ENCODE measurements around the gene EBF3. TPM values are rescaled to one million over a fixed set of nuclear protein-coding genes. Genes with fewer than 3 reads are reported as not detected.
A peak's percentile ranks its signal among the peaks of the same experiment; 100 is the strongest.

EBF3 gene
- total and polyA plus RNA-seq, 2 experiments from 2014 or later, result 0.27 to 0.49 TPM

DNA sequence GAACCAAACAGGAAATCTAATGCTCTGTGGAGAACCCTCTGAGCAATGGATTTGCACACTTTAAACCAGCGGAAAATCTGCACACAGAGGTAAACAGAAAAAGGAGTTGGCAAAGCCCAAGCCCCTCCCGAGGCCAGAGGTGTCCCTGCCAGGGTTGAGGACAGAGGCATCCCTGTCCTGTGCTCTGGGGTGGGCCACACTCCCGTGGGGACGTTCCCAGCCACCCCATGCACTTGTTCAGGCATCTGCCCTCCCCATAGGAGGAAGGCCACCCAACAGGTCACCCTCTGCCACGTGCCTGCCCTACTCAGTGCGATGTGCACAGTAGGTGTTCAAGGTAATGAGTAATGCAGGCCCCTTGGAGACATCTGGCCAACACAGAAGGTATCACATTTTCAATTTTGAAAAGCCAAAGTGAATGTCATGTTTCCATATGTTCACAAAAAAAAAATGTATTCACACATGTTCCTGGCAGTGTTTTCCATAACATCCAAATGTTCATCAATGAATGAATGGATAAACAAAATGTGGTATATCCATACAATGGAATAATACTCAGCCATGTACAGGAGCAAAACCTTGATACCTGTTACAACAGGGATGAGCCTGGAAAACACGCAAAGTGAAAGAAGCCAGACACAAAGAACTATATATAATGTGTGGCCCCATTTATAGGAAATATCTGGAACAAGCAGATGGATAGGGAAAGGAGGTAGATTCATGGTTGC lies 108.1 kb downstream of the EBF3 start (continued):
- TF ChIP-seq, protein P1, sequence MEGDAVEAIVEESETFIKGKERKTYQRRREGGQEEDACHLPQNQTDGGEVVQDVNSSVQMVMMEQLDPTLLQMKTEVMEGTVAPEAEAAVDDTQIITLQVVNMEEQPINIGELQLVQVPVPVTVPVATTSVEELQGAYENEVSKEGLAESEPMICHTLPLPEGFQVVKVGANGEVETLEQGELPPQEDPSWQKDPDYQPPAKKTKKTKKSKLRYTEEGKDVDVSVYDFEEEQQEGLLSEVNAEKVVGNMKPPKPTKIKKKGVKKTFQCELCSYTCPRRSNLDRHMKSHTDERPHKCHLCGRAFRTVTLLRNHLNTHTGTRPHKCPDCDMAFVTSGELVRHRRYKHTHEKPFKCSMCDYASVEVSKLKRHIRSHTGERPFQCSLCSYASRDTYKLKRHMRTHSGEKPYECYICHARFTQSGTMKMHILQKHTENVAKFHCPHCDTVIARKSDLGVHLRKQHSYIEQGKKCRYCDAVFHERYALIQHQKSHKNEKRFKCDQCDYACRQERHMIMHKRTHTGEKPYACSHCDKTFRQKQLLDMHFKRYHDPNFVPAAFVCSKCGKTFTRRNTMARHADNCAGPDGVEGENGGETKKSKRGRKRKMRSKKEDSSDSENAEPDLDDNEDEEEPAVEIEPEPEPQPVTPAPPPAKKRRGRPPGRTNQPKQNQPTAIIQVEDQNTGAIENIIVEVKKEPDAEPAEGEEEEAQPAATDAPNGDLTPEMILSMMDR (conservative IDR thresholded peaks at IDR 0.05; ENCODE audit: low read depth in 2 of 2), result no peak
- no peak for TF ChIP-seq NANOG (IDR thresholded peaks at IDR 0.05; ENCODE audit: borderline replicate concordance)
- TF ChIP-seq, protein P2, sequence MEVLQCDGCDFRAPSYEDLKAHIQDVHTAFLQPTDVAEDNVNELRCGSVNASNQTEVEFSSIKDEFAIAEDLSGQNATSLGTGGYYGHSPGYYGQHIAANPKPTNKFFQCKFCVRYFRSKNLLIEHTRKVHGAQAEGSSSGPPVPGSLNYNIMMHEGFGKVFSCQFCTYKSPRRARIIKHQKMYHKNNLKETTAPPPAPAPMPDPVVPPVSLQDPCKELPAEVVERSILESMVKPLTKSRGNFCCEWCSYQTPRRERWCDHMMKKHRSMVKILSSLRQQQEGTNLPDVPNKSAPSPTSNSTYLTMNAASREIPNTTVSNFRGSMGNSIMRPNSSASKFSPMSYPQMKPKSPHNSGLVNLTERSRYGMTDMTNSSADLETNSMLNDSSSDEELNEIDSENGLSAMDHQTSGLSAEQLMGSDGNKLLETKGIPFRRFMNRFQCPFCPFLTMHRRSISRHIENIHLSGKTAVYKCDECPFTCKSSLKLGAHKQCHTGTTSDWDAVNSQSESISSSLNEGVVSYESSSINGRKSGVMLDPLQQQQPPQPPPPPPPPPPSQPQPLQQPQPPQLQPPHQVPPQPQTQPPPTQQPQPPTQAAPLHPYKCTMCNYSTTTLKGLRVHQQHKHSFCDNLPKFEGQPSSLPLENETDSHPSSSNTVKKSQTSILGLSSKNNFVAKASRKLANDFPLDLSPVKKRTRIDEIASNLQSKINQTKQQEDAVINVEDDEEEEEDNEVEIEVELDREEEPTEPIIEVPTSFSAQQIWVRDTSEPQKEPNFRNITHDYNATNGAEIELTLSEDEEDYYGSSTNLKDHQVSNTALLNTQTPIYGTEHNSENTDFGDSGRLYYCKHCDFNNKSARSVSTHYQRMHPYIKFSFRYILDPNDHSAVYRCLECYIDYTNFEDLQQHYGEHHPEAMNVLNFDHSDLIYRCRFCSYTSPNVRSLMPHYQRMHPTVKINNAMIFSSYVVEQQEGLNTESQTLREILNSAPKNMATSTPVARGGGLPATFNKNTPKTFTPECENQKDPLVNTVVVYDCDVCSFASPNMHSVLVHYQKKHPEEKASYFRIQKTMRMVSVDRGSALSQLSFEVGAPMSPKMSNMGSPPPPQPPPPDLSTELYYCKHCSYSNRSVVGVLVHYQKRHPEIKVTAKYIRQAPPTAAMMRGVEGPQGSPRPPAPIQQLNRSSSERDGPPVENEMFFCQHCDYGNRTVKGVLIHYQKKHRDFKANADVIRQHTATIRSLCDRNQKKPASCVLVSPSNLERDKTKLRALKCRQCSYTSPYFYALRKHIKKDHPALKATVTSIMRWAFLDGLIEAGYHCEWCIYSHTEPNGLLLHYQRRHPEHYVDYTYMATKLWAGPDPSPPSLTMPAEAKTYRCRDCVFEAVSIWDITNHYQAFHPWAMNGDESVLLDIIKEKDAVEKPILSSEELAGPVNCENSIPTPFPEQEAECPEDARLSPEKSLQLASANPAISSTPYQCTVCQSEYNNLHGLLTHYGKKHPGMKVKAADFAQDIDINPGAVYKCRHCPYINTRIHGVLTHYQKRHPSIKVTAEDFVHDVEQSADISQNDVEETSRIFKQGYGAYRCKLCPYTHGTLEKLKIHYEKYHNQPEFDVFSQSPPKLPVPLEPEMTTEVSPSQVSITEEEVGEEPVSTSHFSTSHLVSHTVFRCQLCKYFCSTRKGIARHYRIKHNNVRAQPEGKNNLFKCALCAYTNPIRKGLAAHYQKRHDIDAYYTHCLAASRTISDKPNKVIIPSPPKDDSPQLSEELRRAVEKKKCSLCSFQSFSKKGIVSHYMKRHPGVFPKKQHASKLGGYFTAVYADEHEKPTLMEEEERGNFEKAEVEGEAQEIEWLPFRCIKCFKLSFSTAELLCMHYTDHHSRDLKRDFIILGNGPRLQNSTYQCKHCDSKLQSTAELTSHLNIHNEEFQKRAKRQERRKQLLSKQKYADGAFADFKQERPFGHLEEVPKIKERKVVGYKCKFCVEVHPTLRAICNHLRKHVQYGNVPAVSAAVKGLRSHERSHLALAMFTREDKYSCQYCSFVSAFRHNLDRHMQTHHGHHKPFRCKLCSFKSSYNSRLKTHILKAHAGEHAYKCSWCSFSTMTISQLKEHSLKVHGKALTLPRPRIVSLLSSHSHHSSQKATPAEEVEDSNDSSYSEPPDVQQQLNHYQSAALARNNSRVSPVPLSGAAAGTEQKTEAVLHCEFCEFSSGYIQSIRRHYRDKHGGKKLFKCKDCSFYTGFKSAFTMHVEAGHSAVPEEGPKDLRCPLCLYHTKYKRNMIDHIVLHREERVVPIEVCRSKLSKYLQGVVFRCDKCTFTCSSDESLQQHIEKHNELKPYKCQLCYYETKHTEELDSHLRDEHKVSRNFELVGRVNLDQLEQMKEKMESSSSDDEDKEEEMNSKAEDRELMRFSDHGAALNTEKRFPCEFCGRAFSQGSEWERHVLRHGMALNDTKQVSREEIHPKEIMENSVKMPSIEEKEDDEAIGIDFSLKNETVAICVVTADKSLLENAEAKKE (CRISPR knock-in tag; IDR thresholded peaks at IDR 0.05), result no peak

DNA sequence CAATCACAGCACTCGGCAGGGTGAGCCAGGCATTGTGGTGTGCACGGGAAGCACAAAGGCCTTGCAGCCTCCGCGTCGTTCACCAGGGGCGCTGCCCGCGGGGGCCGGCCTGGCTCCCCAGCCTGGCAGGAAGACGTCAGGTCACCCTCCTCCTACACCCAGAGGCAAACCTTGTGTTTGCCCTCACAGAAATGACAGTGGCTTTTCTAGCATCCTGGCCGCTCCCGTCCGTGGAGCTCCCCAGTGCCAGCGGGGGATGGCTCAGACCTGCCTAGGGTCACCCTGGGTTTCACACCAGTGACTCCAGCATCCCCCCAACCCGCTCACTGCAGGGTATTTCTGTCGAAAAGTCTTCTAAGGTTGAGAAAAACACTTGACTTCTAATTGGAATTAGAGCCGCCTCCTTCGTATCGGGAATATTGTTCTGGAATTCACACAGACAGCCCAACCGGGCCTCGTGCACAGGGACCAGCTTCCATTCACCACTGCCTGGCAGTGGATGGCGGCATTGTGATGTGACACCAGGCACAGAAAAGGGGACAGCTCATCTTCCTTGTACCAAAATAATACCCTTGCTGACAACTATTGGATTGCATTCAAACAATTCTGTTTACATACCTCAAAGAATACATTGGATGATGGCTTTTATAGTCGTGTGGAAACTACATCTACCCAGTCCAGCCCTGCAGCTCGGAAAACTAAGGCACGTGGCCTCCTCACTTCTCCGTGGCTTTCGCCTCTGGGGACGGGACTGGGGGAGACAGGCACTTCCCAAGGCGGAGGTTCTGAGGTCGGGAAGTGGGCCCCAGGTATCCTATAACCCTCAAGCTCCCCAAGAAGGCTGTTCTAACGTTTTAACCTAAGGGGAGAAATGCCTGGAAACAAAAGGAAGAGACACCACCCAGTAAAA lies 109.0 kb downstream of the EBF3 start:
- H3K4me1 ChIP-seq (ENCODE audit: insufficient read depth), result no peaks in the 10 kb centered on the region
- H3K79me2 ChIP-seq (replicated peaks; ENCODE audit: insufficient read depth), result no peaks in the 10 kb centered on the region
- TF ChIP-seq POLR2AphosphoS5 (IDR thresholded peaks at IDR 0.05; ENCODE audit: low read depth) (no peak), STAT1 (IDR thresholded peaks at IDR 0.05; ENCODE audit: unreplicated experiment) (no peak), NANOG (IDR thresholded peaks at IDR 0.05; ENCODE audit: borderline replicate concordance) (no peak)
- TF ChIP-seq, protein P3, sequence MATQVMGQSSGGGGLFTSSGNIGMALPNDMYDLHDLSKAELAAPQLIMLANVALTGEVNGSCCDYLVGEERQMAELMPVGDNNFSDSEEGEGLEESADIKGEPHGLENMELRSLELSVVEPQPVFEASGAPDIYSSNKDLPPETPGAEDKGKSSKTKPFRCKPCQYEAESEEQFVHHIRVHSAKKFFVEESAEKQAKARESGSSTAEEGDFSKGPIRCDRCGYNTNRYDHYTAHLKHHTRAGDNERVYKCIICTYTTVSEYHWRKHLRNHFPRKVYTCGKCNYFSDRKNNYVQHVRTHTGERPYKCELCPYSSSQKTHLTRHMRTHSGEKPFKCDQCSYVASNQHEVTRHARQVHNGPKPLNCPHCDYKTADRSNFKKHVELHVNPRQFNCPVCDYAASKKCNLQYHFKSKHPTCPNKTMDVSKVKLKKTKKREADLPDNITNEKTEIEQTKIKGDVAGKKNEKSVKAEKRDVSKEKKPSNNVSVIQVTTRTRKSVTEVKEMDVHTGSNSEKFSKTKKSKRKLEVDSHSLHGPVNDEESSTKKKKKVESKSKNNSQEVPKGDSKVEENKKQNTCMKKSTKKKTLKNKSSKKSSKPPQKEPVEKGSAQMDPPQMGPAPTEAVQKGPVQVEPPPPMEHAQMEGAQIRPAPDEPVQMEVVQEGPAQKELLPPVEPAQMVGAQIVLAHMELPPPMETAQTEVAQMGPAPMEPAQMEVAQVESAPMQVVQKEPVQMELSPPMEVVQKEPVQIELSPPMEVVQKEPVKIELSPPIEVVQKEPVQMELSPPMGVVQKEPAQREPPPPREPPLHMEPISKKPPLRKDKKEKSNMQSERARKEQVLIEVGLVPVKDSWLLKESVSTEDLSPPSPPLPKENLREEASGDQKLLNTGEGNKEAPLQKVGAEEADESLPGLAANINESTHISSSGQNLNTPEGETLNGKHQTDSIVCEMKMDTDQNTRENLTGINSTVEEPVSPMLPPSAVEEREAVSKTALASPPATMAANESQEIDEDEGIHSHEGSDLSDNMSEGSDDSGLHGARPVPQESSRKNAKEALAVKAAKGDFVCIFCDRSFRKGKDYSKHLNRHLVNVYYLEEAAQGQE (IDR thresholded peaks at IDR 0.05; ENCODE audit: unreplicated experiment), result no peak
- H3K9me2 ChIP-seq (ENCODE audit: insufficient read depth), result no peaks in the 10 kb centered on the region
- H4K20me1 ChIP-seq (replicated peaks; ENCODE audit: insufficient read depth), result no peaks in the 10 kb centered on the region
- H3K4me3 Mint-ChIP-seq, result no peak overlapping the region
- peaks cover 4% of the 10 kb centered on the region; the same call in 2 of the 3 replicates for H3K9me3 Mint-ChIP-seq
- no peaks in the 10 kb centered on the region for H3F3A ChIP-seq (replicated peaks; ENCODE audit: low read depth)
- peaks cover 6% of the 10 kb centered on the region for H3K27me3 Mint-ChIP-seq (ENCODE audit: insufficient read depth, low read depth, poor library complexity)
- no peak overlapping the region for H3K27ac Mint-ChIP-seq
- no peak overlapping the region for H3K27ac ChIP-seq (ENCODE audit: low read depth)
- H3K4me1 Mint-ChIP-seq, result peaks cover 9% of the 10 kb centered on the region
- H3K36me3 ChIP-seq (ENCODE audit: insufficient read depth), result no peaks in the 10 kb centered on the region
- no peaks in the 10 kb centered on the region for H3K27me3 ChIP-seq (ENCODE audit: insufficient read depth)
- H3K4me3 ChIP-seq, result no peak overlapping the region
- ATAC-seq, result peak; percentile 70
- no peak for DNase-seq (ENCODE audit: low spot score)
- H2AFZ ChIP-seq, result no peak overlapping the region
- H3K4me2 ChIP-seq, result no peak overlapping the region
- H3K36me3 Mint-ChIP-seq (ENCODE audit: low read depth), result peaks cover 3% of the 10 kb centered on the region; the same call in 1 of the 3 replicates
